HCT116 (cell line): ENCODE measurements around the gene MAPRE2. TPM values are rescaled to one million over a fixed set of nuclear protein-coding genes. Genes with fewer than 3 reads are reported as not detected.

Experiments
- ATAC-seq: fragments of 200-7000 bp; cut with Tn5 transposase; 2 replicates; pipeline ENCODE4 v1.9.1; 2020; ENCODE audit warnings: mild to moderate bottlenecking, moderate library complexity
- BruUV-seq: library from RNA; stranded (reverse); fragments of 400-500 nt; replicated peaks from 2 replicates; lab custom pipeline; 2021; lab: Mats Ljungman, UMichigan
- CTCF ChIA-PET: fragments of 300-600 bp; sonication (Branson Sonifier 250); formaldehyde crosslinking; loops from one replicate; lab custom pipeline; 2021; ENCODE audit warnings: antibody characterized with exemption; lab: Charles Lee
- POLR2A ChIA-PET: fragments of 300-600, 350-600 bp; sonication (Branson Sonifier 250); formaldehyde crosslinking; loops from one replicate; lab custom pipeline; 2021; ENCODE audit warnings: antibody characterized with exemption; lab: Charles Lee
- RAD21 ChIA-PET, 2 experiments: fragments of 300-600 bp; sonication (Branson Sonifier 250); formaldehyde crosslinking; loops; one replicate each; lab custom pipeline; 2023; ENCODE audit warnings: low total read pairs in 2 of 2; ENCODE audit not compliant: uncharacterized antibody in 2 of 2, unreplicated experiment in 2 of 2, low non-redundant PET in 1 of 2; lab: Charles Lee
- DNase-seq: peaks from one replicate; pipeline ENCODE4 v3.0.0-alpha.2; 2010; ENCODE audit warnings: low read depth, low spot score
- H2AFZ ChIP-seq: fragments of 200-600 bp; shearing (Covaris generic), sonication (generic); 2 replicates; pipeline ENCODE4 v1.6.1; 2017; ENCODE audit warnings: low read depth, mixed run types, mixed read lengths, antibody characterized with exemption, low read length; ENCODE audit not compliant: poor library complexity, severe bottlenecking
- H3K27ac ChIP-seq: 2 replicates; pipeline ENCODE4 v1.5.1; 2012; ENCODE audit warnings: low read depth, low read length
- H3K27me3 ChIP-seq: fragments of 200-600 bp; sonication (generic); 2 replicates; pipeline ENCODE4 v1.6.1; 2016; ENCODE audit warnings: mixed run types, low read length, mixed read lengths; ENCODE audit not compliant: insufficient read depth
- H3K36me3 ChIP-seq, 2 experiments: fragments of 200-500 bp in 1 of 2; fragments of 200-600 bp in 1 of 2; sonication (Bioruptor generic) in 1 of 2; sonication (generic) in 1 of 2; 2 replicates each; pipeline versions ENCODE4 v1.5.1 to v1.6.1; 2014 to 2016; ENCODE audit warnings: low read length in 2 of 2, inconsistent platforms in 1 of 2, mixed read lengths in 1 of 2, mixed run types in 1 of 2; ENCODE audit not compliant: insufficient read depth in 2 of 2, control insufficient read depth in 1 of 2
- H3K4me1 ChIP-seq, 2 experiments: fragments of 200-600 bp in 1 of 2; sonication (generic) in 1 of 2; 2 replicates each; pipeline versions ENCODE4 v1.5.1 to v1.6.1; 2012 to 2017; ENCODE audit warnings: low read length in 2 of 2, inconsistent platforms in 1 of 2, mild to moderate bottlenecking in 1 of 2, mixed read lengths in 1 of 2, mixed run types in 1 of 2, moderate library complexity in 1 of 2; ENCODE audit not compliant: insufficient read depth in 2 of 2, control insufficient read depth in 1 of 2
- H3K4me2 ChIP-seq: fragments of 200-600 bp; sonication (generic); 2 replicates; pipeline ENCODE4 v1.6.1; 2017; ENCODE audit warnings: mixed run types, low read length, mixed read lengths
- H3K4me3 ChIP-seq, 2 experiments: fragments of 200-600 bp in 1 of 2; sonication (generic) in 1 of 2; replicated peaks in 1 of 2; 2 replicates each; pipeline ENCODE4 v1.5.1; 2011 to 2016; ENCODE audit warnings: low read length in 2 of 2, control low read depth in 1 of 2, low read depth in 1 of 2, mild to moderate bottlenecking in 1 of 2, mixed read lengths in 1 of 2, mixed run types in 1 of 2
- H3K79me2 ChIP-seq: fragments of 200-600 bp; sonication (generic); 2 replicates; pipeline ENCODE4 v1.6.1; 2017; ENCODE audit warnings: mild to moderate bottlenecking, mixed run types, low read length, moderate library complexity, mixed read lengths; ENCODE audit not compliant: insufficient read depth
- H3K9ac ChIP-seq: fragments of 200-600 bp; sonication (generic); 2 replicates; pipeline ENCODE4 v1.6.1; 2016; ENCODE audit warnings: low read length, mixed read lengths
- H3K9me2 ChIP-seq: fragments of 200-600 bp; sonication (generic), shearing (Covaris generic); 2 replicates; pipeline ENCODE4 v1.6.1; 2017; ENCODE audit warnings: mixed run types, mild to moderate bottlenecking, moderate library complexity; ENCODE audit not compliant: insufficient read depth
- H3K9me3 ChIP-seq, 2 experiments: fragments of 200-500 bp in 1 of 2; fragments of 200-600 bp in 1 of 2; sonication (Bioruptor generic) in 1 of 2; sonication (generic) in 1 of 2; 2 replicates each; pipeline ENCODE4 v1.6.1; 2014 to 2017; ENCODE audit warnings: low read length in 2 of 2, mixed read lengths in 2 of 2, inconsistent platforms in 1 of 2, low read depth in 1 of 2, mild to moderate bottlenecking in 1 of 2, mixed run types in 1 of 2, moderate library complexity in 1 of 2; ENCODE audit not compliant: control insufficient read depth in 1 of 2, insufficient read depth in 1 of 2
- H4K20me1 ChIP-seq: fragments of 200-600 bp; sonication (generic), shearing (Covaris generic); 2 replicates; pipeline ENCODE4 v1.6.1; 2017; ENCODE audit warnings: mixed run types, mild to moderate bottlenecking, moderate library complexity; ENCODE audit not compliant: insufficient read depth
- CEBPB ChIP-seq: IDR thresholded peaks from 2 replicates; pipeline ENCODE4 v1.6.1; 2012; ENCODE audit warnings: low read depth
- EGR1 ChIP-seq: IDR thresholded peaks from 2 replicates; pipeline ENCODE4 v1.6.1; 2012; ENCODE audit warnings: low read depth
- ELF1 ChIP-seq: IDR thresholded peaks from 2 replicates; pipeline ENCODE4 v1.6.1; 2012; ENCODE audit warnings: low read depth, borderline replicate concordance
- EZH2 ChIP-seq: fragments of 200-600 bp; sonication (generic); IDR thresholded peaks from 2 replicates; pipeline ENCODE4 v1.6.1; 2017; ENCODE audit warnings: antibody characterized with exemption, mixed run types
- JUND ChIP-seq: IDR thresholded peaks from 2 replicates; pipeline ENCODE4 v1.6.1; 2012
- SRF ChIP-seq: IDR thresholded peaks from 2 replicates; pipeline ENCODE4 v1.6.1; 2012; ENCODE audit warnings: low read depth
- intact Hi-C: fragments of 100-400 bp; cut with micrococcal nuclease; formaldehyde crosslinking; loops from 2 replicates; pipeline ENCODE4 v1.10.0; 2022
- total RNA-seq: library from RNA; stranded (reverse); gene quantifications from one replicate; pipeline ENCODE4 v1.2.1, GENCODE V29; 2021; ENCODE audit not compliant: unreplicated experiment
- TF ChIP-seq, protein P1 (sequence below): IDR thresholded peaks from 2 replicates; pipeline ENCODE4 v1.6.1; 2011; ENCODE audit warnings: mild to moderate bottlenecking, low read length, moderate library complexity; ENCODE audit not compliant: insufficient replicate concordance; ENCODE audit errors: extremely low read depth

Gene MAPRE2
- total RNA-seq, 1 experiment from 2014 or later: 17.2 TPM

DNA sequence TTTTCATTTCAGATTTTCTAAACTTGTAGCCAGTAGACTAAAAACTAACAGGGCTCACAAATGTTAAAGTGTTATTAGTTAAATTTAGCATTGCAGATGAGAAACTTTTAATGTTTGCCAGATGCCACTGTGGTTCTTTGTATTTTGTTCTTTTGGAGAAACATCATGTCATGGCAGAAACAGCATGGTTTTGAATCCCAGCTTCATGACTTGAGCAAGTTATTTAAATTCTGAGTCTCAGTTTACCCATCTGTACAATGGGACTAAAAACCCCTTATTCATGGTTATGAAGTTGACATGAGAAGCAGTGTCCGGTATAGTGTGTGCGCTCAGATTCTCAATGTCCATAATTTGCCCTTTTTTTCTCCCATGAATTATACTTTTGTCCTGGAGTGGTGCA lies 56.5 kb downstream of the MAPRE2 start:
- H3K9ac ChIP-seq: no peak overlapping the region
- H3K79me2 ChIP-seq: no peaks in the 10 kb centered on the region
- no TSS peak for BruUV-seq
- ATAC-seq: no peak
- DNase-seq: no peak
- no peak for TF ChIP-seq ELF1
- no peak for TF ChIP-seq EGR1
- no peak for TF ChIP-seq JUND
- H3K27me3 ChIP-seq: no peaks in the 10 kb centered on the region
- RAD21 ChIA-PET: no interaction called here
- no peak overlapping the region for H3K27ac ChIP-seq
- intact Hi-C loops: no loop called here
- no peaks in the 10 kb centered on the region for H3K9me2 ChIP-seq
- H3K36me3 ChIP-seq: no peaks in the 10 kb centered on the region
- H3K4me3 ChIP-seq: no peak overlapping the region
- no peaks in the 10 kb centered on the region for H3K4me1 ChIP-seq
- POLR2A ChIA-PET: no interaction called here
- CTCF ChIA-PET: no interaction called here
- H2AFZ ChIP-seq: no peak overlapping the region
- H3K4me2 ChIP-seq: no peak overlapping the region
- no peaks in the 10 kb centered on the region; the same call in 1 of the 2 replicates for H4K20me1 ChIP-seq
- H3K9me3 ChIP-seq: no peaks in the 10 kb centered on the region

DNA sequence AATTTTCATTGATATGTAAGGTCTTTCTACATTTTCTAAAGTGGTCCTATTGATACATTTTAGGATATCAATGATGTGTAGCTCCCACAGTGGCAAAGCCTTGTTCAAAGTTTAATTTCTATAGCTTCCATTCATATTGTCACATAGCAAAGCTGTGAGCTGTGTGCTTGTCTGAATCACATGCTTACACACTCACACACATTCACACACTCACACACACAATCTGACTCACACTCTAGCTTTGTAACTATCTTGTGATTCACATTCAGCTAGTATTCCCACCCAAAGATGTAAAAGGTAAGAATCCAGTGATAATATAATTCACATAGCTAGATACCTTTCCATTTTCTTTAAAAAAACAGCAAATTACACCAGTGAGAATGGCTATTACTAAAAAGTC lies 58.7 kb downstream of the MAPRE2 start:
- no peaks in the 10 kb centered on the region for H3K36me3 ChIP-seq
- no TSS peak for BruUV-seq
- no peaks in the 10 kb centered on the region for H3K4me1 ChIP-seq
- no peak overlapping the region for H3K4me2 ChIP-seq
- no peaks in the 10 kb centered on the region for H3K9me2 ChIP-seq
- TF ChIP-seq SRF (no peak), EZH2 (no peak), CEBPB (no peak)
- TF ChIP-seq, protein P1, sequence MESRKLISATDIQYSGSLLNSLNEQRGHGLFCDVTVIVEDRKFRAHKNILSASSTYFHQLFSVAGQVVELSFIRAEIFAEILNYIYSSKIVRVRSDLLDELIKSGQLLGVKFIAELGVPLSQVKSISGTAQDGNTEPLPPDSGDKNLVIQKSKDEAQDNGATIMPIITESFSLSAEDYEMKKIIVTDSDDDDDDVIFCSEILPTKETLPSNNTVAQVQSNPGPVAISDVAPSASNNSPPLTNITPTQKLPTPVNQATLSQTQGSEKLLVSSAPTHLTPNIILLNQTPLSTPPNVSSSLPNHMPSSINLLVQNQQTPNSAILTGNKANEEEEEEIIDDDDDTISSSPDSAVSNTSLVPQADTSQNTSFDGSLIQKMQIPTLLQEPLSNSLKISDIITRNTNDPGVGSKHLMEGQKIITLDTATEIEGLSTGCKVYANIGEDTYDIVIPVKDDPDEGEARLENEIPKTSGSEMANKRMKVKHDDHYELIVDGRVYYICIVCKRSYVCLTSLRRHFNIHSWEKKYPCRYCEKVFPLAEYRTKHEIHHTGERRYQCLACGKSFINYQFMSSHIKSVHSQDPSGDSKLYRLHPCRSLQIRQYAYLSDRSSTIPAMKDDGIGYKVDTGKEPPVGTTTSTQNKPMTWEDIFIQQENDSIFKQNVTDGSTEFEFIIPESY: no peak
- CTCF ChIA-PET: no interaction called here
- no peak overlapping the region for H3K27ac ChIP-seq
- DNase-seq (no peak), ATAC-seq (no peak)
- H3K9me3 ChIP-seq: no peaks in the 10 kb centered on the region
- H3K9ac ChIP-seq: no peak overlapping the region
- H3K79me2 ChIP-seq: no peaks in the 10 kb centered on the region
- POLR2A ChIA-PET: no interaction called here
- H4K20me1 ChIP-seq: no peaks in the 10 kb centered on the region
- H3K27me3 ChIP-seq: no peaks in the 10 kb centered on the region
- intact Hi-C loops: no loop called here
- H2AFZ ChIP-seq: no peak overlapping the region
- no peak overlapping the region for H3K4me3 ChIP-seq
- RAD21 ChIA-PET: no interaction called here
